Liver (tissue), 9 donors: ENCODE data around the gene PDS5A. TPM values are rescaled to one million over a fixed set of nuclear protein-coding genes. Genes with fewer than 3 reads are reported as not detected.
"Not testable (repeated sequence)": the region's sequence is repeated elsewhere in the genome, so short reads cannot be mapped to it uniquely, and the experiment has no call there.

Experiments used
- DNase-seq: peaks from one replicate; pipeline ENCODE4 v3.0.0-alpha.2; 2017; ENCODE audit warnings: low spot score
- H3K27ac ChIP-seq, 2 donors: one replicate each; pipeline ENCODE4 v1.7.0; 2013; ENCODE audit warnings: inconsistent platforms in 2 of 2, low read length in 2 of 2, control low read depth in 1 of 2, low read depth in 1 of 2, mild to moderate bottlenecking in 1 of 2
- H3K27me3 ChIP-seq, 4 donors: one replicate each; pipeline versions ENCODE4 v1.6.1 to v1.7.0; 2013; ENCODE audit warnings: low read length in 3 of 4, inconsistent platforms in 1 of 4, mild to moderate bottlenecking in 1 of 4, moderate library complexity in 1 of 4; ENCODE audit not compliant: control insufficient read depth in 4 of 4, insufficient read depth in 4 of 4
- H3K36me3 ChIP-seq, 4 donors: one replicate each; pipeline versions ENCODE4 v1.6.1 to v1.7.0; 2013; ENCODE audit warnings: low read length in 3 of 4, mild to moderate bottlenecking in 3 of 4, low read depth in 1 of 4, moderate library complexity in 1 of 4; ENCODE audit not compliant: control insufficient read depth in 4 of 4, insufficient read depth in 3 of 4
- H3K4me1 ChIP-seq, 4 donors: one replicate each; pipeline versions ENCODE4 v1.6.1 to v1.7.0; 2013; ENCODE audit warnings: low read length in 3 of 4, mild to moderate bottlenecking in 3 of 4, moderate library complexity in 1 of 4; ENCODE audit not compliant: control insufficient read depth in 4 of 4, insufficient read depth in 4 of 4
- H3K4me3 ChIP-seq, 3 donors: one replicate each; pipeline versions ENCODE4 v1.6.1 to v1.7.0; 2013; ENCODE audit warnings: low read length in 3 of 3, control low read depth in 1 of 3, low read depth in 1 of 3, mild to moderate bottlenecking in 1 of 3
- H3K9ac ChIP-seq, 2 donors: one replicate each; pipeline ENCODE4 v1.7.0; 2013; ENCODE audit warnings: low read length in 2 of 2, mild to moderate bottlenecking in 2 of 2, moderate library complexity in 2 of 2, control low read depth in 1 of 2, low read depth in 1 of 2
- H3K9me3 ChIP-seq, 4 donors: one replicate each; pipeline versions ENCODE4 v1.6.1 to v1.7.0; 2013; ENCODE audit warnings: low read length in 3 of 4; ENCODE audit not compliant: control insufficient read depth in 4 of 4
- EGR1 ChIP-seq, 2 donors: IDR thresholded peaks; 2 replicates each; pipeline ENCODE4 v1.6.1; 2016 to 2018; ENCODE audit warnings: antibody characterized with exemption in 2 of 2, low read depth in 2 of 2
- FOXA1 ChIP-seq: IDR thresholded peaks from 2 replicates; pipeline ENCODE4 v1.6.1; 2016; ENCODE audit warnings: antibody characterized with exemption
- HNF4A ChIP-seq, 2 donors: conservative IDR thresholded peaks; 2 replicates each; pipeline ENCODE4 v1.6.1; 2016; ENCODE audit warnings: antibody characterized with exemption in 2 of 2, mild to moderate bottlenecking in 2 of 2
- JUND ChIP-seq, 2 donors: IDR thresholded peaks; 2 replicates each; pipeline ENCODE4 v1.6.1; 2016; ENCODE audit warnings: antibody characterized with exemption in 2 of 2
- RXRA ChIP-seq, 2 donors: IDR thresholded peaks; 2 replicates each; pipeline ENCODE4 v1.6.1; 2017 to 2018; ENCODE audit warnings: antibody characterized with exemption in 2 of 2, mild to moderate bottlenecking in 1 of 2
- SP1 ChIP-seq: IDR thresholded peaks from 2 replicates; pipeline ENCODE4 v1.6.1; 2018; ENCODE audit warnings: antibody characterized with exemption, mild to moderate bottlenecking
- TAF1 ChIP-seq: conservative IDR thresholded peaks from 2 replicates; pipeline ENCODE4 v1.6.1; 2016; ENCODE audit warnings: antibody characterized with exemption, mild to moderate bottlenecking
- WGBS: extraction: QIAGEN DNeasy Blood & Tissue Kit; methylation state at CpG from one replicate; pipeline ENCODE4 v1.1.7; 2013; 5-methylcytosine and 5-hydroxymethylcytosine counted together
- polyA plus RNA-seq, 2 donors: library from polyadenylated mRNA; stranded (reverse) in 1 of 2; unstranded in 1 of 2; fragments of 200-250 nt in 1 of 2; fragments of >200 nt in 1 of 2; fragmentation: Nextera tagmentation in 1 of 2; extraction: Ambion mirVana in 1 of 2; gene quantifications; one replicate each; pipeline versions ENCODE4 v1.2.1 to v1.2.3, GENCODE V29; 2013 to 2015
- total RNA-seq, 2 donors: library from RNA; depleted of rRNA; stranded (reverse); fragments of >200 nt; gene quantifications; one replicate each; pipeline ENCODE4 v1.2.3, GENCODE V29; 2014
- TF ChIP-seq, protein P1 (sequence below): IDR thresholded peaks from 2 replicates; pipeline ENCODE4 v1.6.1; 2016; ENCODE audit warnings: antibody characterized with exemption
- TF ChIP-seq, protein P2 (sequence below): IDR thresholded peaks from 2 replicates; pipeline ENCODE4 v1.6.1; 2016; ENCODE audit warnings: antibody characterized with exemption
- TF ChIP-seq, protein P3 (sequence below): IDR thresholded peaks from 2 replicates; pipeline ENCODE4 v1.6.1; 2016; ENCODE audit warnings: antibody characterized with exemption
- TF ChIP-seq, protein P4 (sequence below): IDR thresholded peaks from 2 replicates; pipeline ENCODE4 v1.6.1; 2016; ENCODE audit warnings: antibody characterized with exemption, mild to moderate bottlenecking
- donor health status: healthy.
- donor health status: healthy.
- donor health status: healthy.
- donor health status: healthy.
- donor health status: healthy.

Gene PDS5A
- total and polyA plus RNA-seq, 4 donors: 10.6 to 59.6 (median 25.9) TPM

DNA sequence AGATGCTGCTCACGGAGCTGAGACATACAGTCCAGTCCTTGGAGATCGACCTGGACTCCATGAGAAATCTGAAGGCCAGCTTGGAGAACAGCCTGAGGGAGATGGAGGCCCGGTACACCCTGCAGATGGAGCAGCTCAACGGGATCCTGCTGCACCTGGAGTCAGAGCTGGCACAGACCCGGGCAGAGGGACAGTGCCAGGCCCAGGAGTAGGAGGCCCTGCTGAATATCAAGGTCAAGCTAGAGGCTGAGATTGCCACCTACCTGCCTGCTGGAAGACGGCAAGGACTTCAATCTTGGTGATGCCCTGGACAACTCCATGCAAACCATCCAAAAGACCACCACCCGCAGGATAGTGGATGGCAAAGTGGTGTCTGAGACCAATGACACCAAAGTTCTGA lies 43.4 kb upstream of the PDS5A start:
- not testable (repeated sequence) for H3K36me3 ChIP-seq, H3K27me3 ChIP-seq, H3K27ac ChIP-seq, H3K4me1 ChIP-seq, H3K9ac ChIP-seq, H3K9me3 ChIP-seq, DNase-seq, H3K4me3 ChIP-seq
- WGBS: 91% methylated on average over 7 of the region's 7 CpGs

DNA sequence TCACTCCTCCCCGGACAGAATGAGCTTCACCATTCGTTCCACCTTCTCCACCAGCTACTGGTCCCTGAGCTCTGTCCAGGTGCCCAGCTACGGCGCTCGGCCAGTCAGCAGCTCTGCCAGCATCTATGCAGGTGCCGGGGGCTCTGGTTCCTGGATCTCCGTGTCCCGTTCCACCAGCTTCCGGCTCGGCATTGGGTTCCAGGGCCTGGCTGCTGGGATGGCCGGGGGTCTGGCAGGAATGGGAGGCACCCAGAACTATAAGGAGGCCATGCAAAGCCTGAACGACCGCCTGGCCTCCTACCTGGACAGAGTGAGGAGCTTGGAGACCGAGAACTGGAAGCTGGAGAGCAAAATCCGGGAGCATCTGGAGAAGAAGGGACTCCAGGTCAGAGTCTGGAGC lies 42.5 kb upstream of the PDS5A start:
- Histone ChIP-seq H3K9ac (no peak overlapping the region), H3K27ac (no peak overlapping the region), H3K36me3 (no peaks in the 10 kb centered on the region), H3K9me3 (no peaks in the 10 kb centered on the region), H3K27me3 (no peaks in the 10 kb centered on the region), H3K4me3 (no peak overlapping the region), H3K4me1 (no peaks in the 10 kb centered on the region)
- TF ChIP-seq TAF1: no peak
- TF ChIP-seq HNF4A (conservative IDR thresholded peaks at IDR 0.05): no peak
- no peak for TF ChIP-seq JUND (IDR thresholded peaks at IDR 0.05)
- TF ChIP-seq FOXA1: no peak
- TF ChIP-seq RXRA (IDR thresholded peaks at IDR 0.05): no peak
- TF ChIP-seq, protein P1, sequence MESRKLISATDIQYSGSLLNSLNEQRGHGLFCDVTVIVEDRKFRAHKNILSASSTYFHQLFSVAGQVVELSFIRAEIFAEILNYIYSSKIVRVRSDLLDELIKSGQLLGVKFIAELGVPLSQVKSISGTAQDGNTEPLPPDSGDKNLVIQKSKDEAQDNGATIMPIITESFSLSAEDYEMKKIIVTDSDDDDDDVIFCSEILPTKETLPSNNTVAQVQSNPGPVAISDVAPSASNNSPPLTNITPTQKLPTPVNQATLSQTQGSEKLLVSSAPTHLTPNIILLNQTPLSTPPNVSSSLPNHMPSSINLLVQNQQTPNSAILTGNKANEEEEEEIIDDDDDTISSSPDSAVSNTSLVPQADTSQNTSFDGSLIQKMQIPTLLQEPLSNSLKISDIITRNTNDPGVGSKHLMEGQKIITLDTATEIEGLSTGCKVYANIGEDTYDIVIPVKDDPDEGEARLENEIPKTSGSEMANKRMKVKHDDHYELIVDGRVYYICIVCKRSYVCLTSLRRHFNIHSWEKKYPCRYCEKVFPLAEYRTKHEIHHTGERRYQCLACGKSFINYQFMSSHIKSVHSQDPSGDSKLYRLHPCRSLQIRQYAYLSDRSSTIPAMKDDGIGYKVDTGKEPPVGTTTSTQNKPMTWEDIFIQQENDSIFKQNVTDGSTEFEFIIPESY: no peak
- no peak for TF ChIP-seq EGR1 (IDR thresholded peaks at IDR 0.05; ENCODE audit: low read depth in 2 of 2)
- no peak for TF ChIP-seq SP1
- TF ChIP-seq, protein P2, sequence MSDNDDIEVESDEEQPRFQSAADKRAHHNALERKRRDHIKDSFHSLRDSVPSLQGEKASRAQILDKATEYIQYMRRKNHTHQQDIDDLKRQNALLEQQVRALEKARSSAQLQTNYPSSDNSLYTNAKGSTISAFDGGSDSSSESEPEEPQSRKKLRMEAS: no peak
- no peak for DNase-seq
- WGBS: 97% methylated on average over 15 of the region's 15 CpGs

DNA sequence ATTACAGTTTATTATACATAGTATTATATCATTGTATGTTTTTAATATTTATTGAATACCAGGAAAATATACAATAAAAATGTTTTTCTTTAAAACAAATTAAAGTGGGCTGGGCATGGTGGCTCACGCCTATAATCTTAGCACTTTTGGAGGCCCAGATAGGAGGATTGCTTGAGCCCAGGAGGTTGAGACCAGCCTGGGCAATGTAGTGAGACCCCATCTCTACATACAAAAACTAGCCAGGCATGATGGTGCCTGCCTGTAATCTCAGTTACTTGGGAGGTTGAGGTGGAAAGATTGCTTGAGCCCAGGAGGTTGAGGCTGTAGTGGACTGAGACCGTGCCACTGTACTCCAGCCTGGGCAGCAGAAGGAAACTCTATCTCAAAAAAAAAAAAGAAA lies 38.3 kb upstream of the PDS5A start:
- WGBS: 97% methylated on average over 2 of the region's 2 CpGs
- Histone ChIP-seq H3K4me3 (no peak overlapping the region), H3K4me1 (no peaks in the 10 kb centered on the region), H3K9ac (no peak overlapping the region), H3K27ac (no peak overlapping the region), H3K9me3 (no peaks in the 10 kb centered on the region), H3K36me3 (no peaks in the 10 kb centered on the region), H3K27me3 (no peaks in the 10 kb centered on the region)
- TF ChIP-seq EGR1 (IDR thresholded peaks at IDR 0.05; ENCODE audit: low read depth in 2 of 2): no peak
- TF ChIP-seq, protein P1: no peak
- TF ChIP-seq, protein P3, sequence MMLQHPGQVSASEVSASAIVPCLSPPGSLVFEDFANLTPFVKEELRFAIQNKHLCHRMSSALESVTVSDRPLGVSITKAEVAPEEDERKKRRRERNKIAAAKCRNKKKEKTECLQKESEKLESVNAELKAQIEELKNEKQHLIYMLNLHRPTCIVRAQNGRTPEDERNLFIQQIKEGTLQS: no peak
- TF ChIP-seq, protein P4, sequence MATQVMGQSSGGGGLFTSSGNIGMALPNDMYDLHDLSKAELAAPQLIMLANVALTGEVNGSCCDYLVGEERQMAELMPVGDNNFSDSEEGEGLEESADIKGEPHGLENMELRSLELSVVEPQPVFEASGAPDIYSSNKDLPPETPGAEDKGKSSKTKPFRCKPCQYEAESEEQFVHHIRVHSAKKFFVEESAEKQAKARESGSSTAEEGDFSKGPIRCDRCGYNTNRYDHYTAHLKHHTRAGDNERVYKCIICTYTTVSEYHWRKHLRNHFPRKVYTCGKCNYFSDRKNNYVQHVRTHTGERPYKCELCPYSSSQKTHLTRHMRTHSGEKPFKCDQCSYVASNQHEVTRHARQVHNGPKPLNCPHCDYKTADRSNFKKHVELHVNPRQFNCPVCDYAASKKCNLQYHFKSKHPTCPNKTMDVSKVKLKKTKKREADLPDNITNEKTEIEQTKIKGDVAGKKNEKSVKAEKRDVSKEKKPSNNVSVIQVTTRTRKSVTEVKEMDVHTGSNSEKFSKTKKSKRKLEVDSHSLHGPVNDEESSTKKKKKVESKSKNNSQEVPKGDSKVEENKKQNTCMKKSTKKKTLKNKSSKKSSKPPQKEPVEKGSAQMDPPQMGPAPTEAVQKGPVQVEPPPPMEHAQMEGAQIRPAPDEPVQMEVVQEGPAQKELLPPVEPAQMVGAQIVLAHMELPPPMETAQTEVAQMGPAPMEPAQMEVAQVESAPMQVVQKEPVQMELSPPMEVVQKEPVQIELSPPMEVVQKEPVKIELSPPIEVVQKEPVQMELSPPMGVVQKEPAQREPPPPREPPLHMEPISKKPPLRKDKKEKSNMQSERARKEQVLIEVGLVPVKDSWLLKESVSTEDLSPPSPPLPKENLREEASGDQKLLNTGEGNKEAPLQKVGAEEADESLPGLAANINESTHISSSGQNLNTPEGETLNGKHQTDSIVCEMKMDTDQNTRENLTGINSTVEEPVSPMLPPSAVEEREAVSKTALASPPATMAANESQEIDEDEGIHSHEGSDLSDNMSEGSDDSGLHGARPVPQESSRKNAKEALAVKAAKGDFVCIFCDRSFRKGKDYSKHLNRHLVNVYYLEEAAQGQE: no peak
- no peak for DNase-seq
